SK-N-SH (cell line): Measurements from ENCODE around the gene ABHD1. TPM values are rescaled to one million over a fixed set of nuclear protein-coding genes. Genes with fewer than 3 reads are reported as not detected.

Experiments used
- CTCF ChIA-PET: fragments of 300-600, 350-600 bp; formaldehyde crosslinking; extraction: SDS; loops from one replicate; lab custom pipeline; 2021; lab: Yijun Ruan, JAX
- POLR2A ChIA-PET: fragments of 350-600 bp; sonication (Branson Sonifier 250); formaldehyde crosslinking; extraction: SDS; loops from one replicate; lab custom pipeline; 2020; ENCODE audit warnings: antibody characterized with exemption, inconsistent platforms; lab: Yijun Ruan, JAX
- DNase-seq: peaks from one replicate; pipeline ENCODE4 v3.0.0; 2012
- H2AFZ ChIP-seq: fragments of 200-600 bp; sonication (generic); 2 replicates; pipeline ENCODE4 v1.8.1; 2016; ENCODE audit warnings: antibody characterized with exemption, mild to moderate bottlenecking, low read depth
- H3F3A ChIP-seq: fragments of 200-600 bp; sonication (generic); replicated peaks from 2 replicates; pipeline ENCODE3; 2016; ENCODE audit warnings: antibody characterized with exemption, mild to moderate bottlenecking; ENCODE audit not compliant: insufficient read depth
- H3K27ac ChIP-seq, 2 experiments: fragments of 200-500 bp in 1 of 2; fragments of 200-600 bp in 1 of 2; sonication (Bioruptor generic) in 1 of 2; sonication (generic), shearing (Covaris generic) in 1 of 2; 2 replicates each; pipeline versions ENCODE4 v1.5.1 to v1.6.1; 2014 to 2016; ENCODE audit warnings: low read depth in 2 of 2, inconsistent platforms in 1 of 2, low read length in 1 of 2, mild to moderate bottlenecking in 1 of 2, mixed read lengths in 1 of 2
- H3K27me3 ChIP-seq: fragments of 200-600 bp; sonication (generic), shearing (Covaris generic); 2 replicates; pipeline ENCODE4 v1.6.1; 2016; ENCODE audit warnings: mixed run types; ENCODE audit not compliant: insufficient read depth
- H3K36me3 ChIP-seq, 2 experiments: fragments of 200-500 bp in 1 of 2; fragments of 200-600 bp in 1 of 2; sonication (Bioruptor generic) in 1 of 2; sonication (generic) in 1 of 2; replicated peaks in 1 of 2; 2 replicates each; pipeline versions ENCODE3 to v1.5.1; 2014 to 2016; ENCODE audit warnings: low read length in 1 of 2, mild to moderate bottlenecking in 1 of 2; ENCODE audit not compliant: insufficient read depth in 2 of 2, control insufficient read depth in 1 of 2
- H3K4me1 ChIP-seq, 2 experiments: fragments of 200-500 bp in 1 of 2; fragments of 200-600 bp in 1 of 2; sonication (Bioruptor generic) in 1 of 2; sonication (generic), shearing (Covaris generic) in 1 of 2; 2 replicates each; pipeline versions ENCODE4 v1.5.1 to v1.6.1; 2014 to 2016; ENCODE audit warnings: low read depth in 1 of 2, low read length in 1 of 2, mixed run types in 1 of 2; ENCODE audit not compliant: insufficient read depth in 2 of 2, control insufficient read depth in 1 of 2
- H3K4me2 ChIP-seq: fragments of 200-600 bp; sonication (generic), shearing (Covaris generic); 2 replicates; pipeline ENCODE4 v1.6.1; 2017; ENCODE audit warnings: mixed run types
- H3K4me3 ChIP-seq, 2 experiments: fragments of 200-500 bp in 1 of 2; fragments of 200-600 bp in 1 of 2; sonication (Bioruptor generic) in 1 of 2; sonication (generic), shearing (Covaris generic) in 1 of 2; 2 replicates each; pipeline versions ENCODE4 v1.5.1 to v1.8.1; 2014 to 2016; ENCODE audit warnings: low read depth in 2 of 2, inconsistent platforms in 1 of 2, low read length in 1 of 2, mild to moderate bottlenecking in 1 of 2, mixed read lengths in 1 of 2, moderate library complexity in 1 of 2
- H3K79me2 ChIP-seq: fragments of 200-600 bp; sonication (generic); 2 replicates; pipeline ENCODE4 v1.8.1; 2017; ENCODE audit warnings: mild to moderate bottlenecking; ENCODE audit not compliant: insufficient read depth
- H3K9ac ChIP-seq: fragments of 200-600 bp; sonication (generic); 2 replicates; pipeline ENCODE4 v1.6.1; 2017; ENCODE audit warnings: mixed run types
- H3K9me2 ChIP-seq: fragments of 200-600 bp; sonication (generic); 2 replicates; pipeline ENCODE4 v1.6.1; 2017; ENCODE audit warnings: mixed run types
- H3K9me3 ChIP-seq: fragments of 200-600 bp; sonication (generic); 2 replicates; pipeline ENCODE4 v1.6.1; 2017; ENCODE audit warnings: mixed run types, mild to moderate bottlenecking, moderate library complexity
- H4K20me1 ChIP-seq: fragments of 200-600 bp; sonication (generic); 2 replicates; pipeline ENCODE4 v1.6.1; 2017; ENCODE audit warnings: mild to moderate bottlenecking, mixed run types; ENCODE audit not compliant: insufficient read depth
- CTCF ChIP-seq: fragments of 200-600 bp; sonication (generic); IDR thresholded peaks from 2 replicates; pipeline ENCODE4 v1.6.1; 2017; ENCODE audit warnings: antibody characterized with exemption, mild to moderate bottlenecking, moderate library complexity
- ELF1 ChIP-seq: IDR thresholded peaks from 2 replicates; pipeline ENCODE4 v1.4.0; 2012
- FOSL2 ChIP-seq: IDR thresholded peaks from 2 replicates; pipeline ENCODE4 v1.4.0; 2012; ENCODE audit warnings: low read depth, mild to moderate bottlenecking, moderate library complexity, borderline replicate concordance
- FOXJ3 ChIP-seq: sonication (generic); formaldehyde crosslinking; IDR thresholded peaks from 2 replicates; pipeline ENCODE4 v1.5.1; 2020; ENCODE audit warnings: mild to moderate bottlenecking, missing genetic modification reagents
- GABPA ChIP-seq: IDR thresholded peaks from 2 replicates; pipeline ENCODE4 v1.4.0; 2012; ENCODE audit warnings: low read depth, mild to moderate bottlenecking
- GATA2 ChIP-seq: sonication (generic); formaldehyde crosslinking; IDR thresholded peaks from 2 replicates; pipeline ENCODE4 v1.5.0; 2020; ENCODE audit warnings: mild to moderate bottlenecking, missing genetic modification reagents
- IRF3 ChIP-seq: fragments of 150-350 bp; IDR thresholded peaks from 2 replicates; pipeline ENCODE4 v1.6.1; 2016; ENCODE audit warnings: mild to moderate bottlenecking, low read depth, low read length
- MAX ChIP-seq: IDR thresholded peaks from 2 replicates; pipeline ENCODE4 v1.4.0; 2012; ENCODE audit warnings: low read depth
- MXI1 ChIP-seq: IDR thresholded peaks from 2 replicates; pipeline ENCODE4 v1.6.1; 2012; ENCODE audit warnings: mild to moderate bottlenecking, low read depth, low read length, improper control_type of control experiment
- NFIC ChIP-seq: IDR thresholded peaks from 2 replicates; pipeline ENCODE4 v1.4.0; 2012; ENCODE audit warnings: borderline replicate concordance
- PBX3 ChIP-seq: IDR thresholded peaks from 2 replicates; pipeline ENCODE4; 2012
- POLR2AphosphoS5 ChIP-seq: IDR thresholded peaks from 2 replicates; pipeline ENCODE4 v1.6.1; 2012; ENCODE audit warnings: low read depth, low read length
- RAD21 ChIP-seq: IDR thresholded peaks from 2 replicates; pipeline ENCODE4 v1.6.1; 2012; ENCODE audit warnings: mild to moderate bottlenecking, low read length
- RCOR1 ChIP-seq: fragments of 150-350 bp; IDR thresholded peaks from 2 replicates; pipeline ENCODE4 v1.6.1; 2017; ENCODE audit warnings: antibody characterized with exemption, low read length
- RFX5 ChIP-seq: IDR thresholded peaks from 2 replicates; pipeline ENCODE4 v1.6.1; 2012; ENCODE audit warnings: mild to moderate bottlenecking, improper control_type of control experiment, low read length
- RXRA ChIP-seq: IDR thresholded peaks from 2 replicates; pipeline ENCODE4 v1.4.0; 2012; ENCODE audit warnings: low read depth, mild to moderate bottlenecking, borderline replicate concordance
- TAF1 ChIP-seq: IDR thresholded peaks from 2 replicates; pipeline ENCODE4 v1.6.1; 2012; ENCODE audit warnings: low read depth, mild to moderate bottlenecking, low read length, moderate library complexity, borderline replicate concordance
- TCF12 ChIP-seq: IDR thresholded peaks from 2 replicates; pipeline ENCODE4 v1.4.0; 2012
- USF1 ChIP-seq: IDR thresholded peaks from 2 replicates; pipeline ENCODE4 v1.4.0; 2012; ENCODE audit warnings: low read depth, borderline replicate concordance
- USF2 ChIP-seq: fragments of 150-350 bp; IDR thresholded peaks from 2 replicates; pipeline ENCODE4 v1.6.1; 2017; ENCODE audit warnings: antibody characterized with exemption, low read length, low read depth, borderline replicate concordance
- YY1 ChIP-seq: IDR thresholded peaks from 2 replicates; pipeline ENCODE4 v1.4.0; 2012; ENCODE audit warnings: low read depth, mild to moderate bottlenecking
- WGBS: methylation state at CpG from one replicate; pipeline ENCODE4 v1.1.6; 2017; ENCODE audit warnings: low lambda C conversion rate; 5-methylcytosine and 5-hydroxymethylcytosine counted together
- polyA plus RNA-seq, 3 experiments: library from polyadenylated mRNA; depleted of rRNA; stranded (reverse); fragments of >200 nt; gene quantifications; 2 replicates each; pipeline ENCODE4 v1.2.3, GENCODE V29; 2012

The ABHD1 gene
- polyA plus RNA-seq, 1 of the 3 experiments (the other 2 are of a cell fraction) = 3.3 TPM

- WGBS = 80% methylated on average over 7 of the region's 7 CpGs
- Histone ChIP-seq H4K20me1 (peaks cover 4% of the 10 kb centered on the region; the same call in 1 of the 2 replicates), H2AFZ (no peak overlapping the region), H3K9me3 (peaks cover 4% of the 10 kb centered on the region), H3K79me2 (peaks cover 13% of the 10 kb centered on the region), H3K4me2 (no peak overlapping the region), H3F3A (no peaks in the 10 kb centered on the region), H3K27me3 (peaks cover 24% of the 10 kb centered on the region; the same call in 1 of the 2 replicates), H3K9me2 (no peaks in the 10 kb centered on the region), H3K4me1 (peaks cover 4 to 8% of the 10 kb centered on the region in 2 experiments; a peak in 3 of 4 replicates), H3K9ac (no peak overlapping the region), H3K27ac (no peak overlapping the region), H3K36me3 (no peaks in the 10 kb centered on the region), H3K4me3 (no peak overlapping the region)
- CTCF ChIA-PET = interaction anchor here (1.2 to 1.6 kb wide), 2 partner anchors 28 to 54 kb away, joined by 4 to 5 read pairs; no protein-coding TSS in a partner anchor
- POLR2A ChIA-PET = no interaction called here
- no peak for DNase-seq
- TF ChIP-seq USF1 = no peak
- no peak for TF ChIP-seq ELF1
- no peak for TF ChIP-seq FOSL2
- no peak for TF ChIP-seq USF2
- no peak for TF ChIP-seq GATA2 (CRISPR knock-in tag)
- TF ChIP-seq NFIC = no peak
- no peak for TF ChIP-seq CTCF
- TF ChIP-seq TCF12 = no peak
- TF ChIP-seq PBX3 = no peak
- TF ChIP-seq RAD21 = no peak
- no peak for TF ChIP-seq POLR2AphosphoS5
- no peak for TF ChIP-seq FOXJ3 (CRISPR knock-in tag)
These were observed 14.5 kb downstream of the ABHD1 start for GRCh38 chr2:27138111-27138510.

- CTCF ChIA-PET = interaction anchor here (0.8 to 1.5 kb wide), 2 partner anchors 141 to 164 kb away, joined by 3 read pairs; no protein-coding TSS in a partner anchor
- no peaks in the 10 kb centered on the region for H3F3A ChIP-seq
- H3K4me3 ChIP-seq = no peak within 1 kb of the TSS
- no peak for TF ChIP-seq NFIC
- no peak for TF ChIP-seq RFX5
- TF ChIP-seq MAX = no peak
- TF ChIP-seq TAF1 = no peak
- no peak for TF ChIP-seq RXRA
- no peak for TF ChIP-seq GABPA
- no peak for TF ChIP-seq MXI1
- TF ChIP-seq CTCF = no peak
- TF ChIP-seq YY1 = no peak
- no peak for TF ChIP-seq IRF3
- no peak for TF ChIP-seq RCOR1
These were observed 15.7 kb downstream of the ABHD1 start, which contains the start of gene PRR30 for GRCh38 chr2:27139310-27139709. Gene PRR30 (minus strand): TSS chr2:27139410. CDS start chr2:27138329, 1,081 bp downstream.

More at GRCh38 chr2:27139310-27139709, 15.7 kb downstream of the ABHD1 start, which contains the start of gene PRR30:
- H3K4me2 ChIP-seq = no peak within 1 kb of the TSS
- H3K9ac ChIP-seq = no peak within 1 kb of the TSS
- POLR2A ChIA-PET = interaction anchor here (0.7 kb wide), 1 partner anchor 20 kb away, joined by 3 read pairs; no protein-coding TSS in a partner anchor
- H3K4me1 ChIP-seq = no peaks in the 10 kb centered on the region; a peak in 1 of 4 replicates
- H4K20me1 ChIP-seq = no peaks in the 10 kb centered on the region
- DNase-seq = no peak
- no peak within 1 kb of the TSS for H3K27ac ChIP-seq
- peaks cover 6% of the 10 kb centered on the region for H3K9me3 ChIP-seq
- peaks cover under 1% of the 10 kb centered on the region; the same call in 1 of the 2 replicates for H3K79me2 ChIP-seq
- peaks cover 29% of the 10 kb centered on the region; the same call in 1 of the 2 replicates for H3K27me3 ChIP-seq
- no peaks in the 10 kb centered on the region for H3K9me2 ChIP-seq
- H3K36me3 ChIP-seq = no peaks in the 10 kb centered on the region
- H2AFZ ChIP-seq = no peak within 1 kb of the TSS
- 33% methylated on average over 2 of the region's 4 CpGs for WGBS
